Omental fat pad (tissue), 4 donors: ENCODE results near the gene MTCL1. TPM values are rescaled to one million over a fixed set of nuclear protein-coding genes. Genes with fewer than 3 reads are reported as not detected.

Experiments used
- ATAC-seq: fragments of 150-250 bp; one replicate; pipeline ENCODE4 v1.9.1; 2016; ENCODE audit warnings: mild to moderate bottlenecking, moderate library complexity; ENCODE audit not compliant: low FRiP score
- DNase-seq: peaks from one replicate; pipeline ENCODE4 v3.0.0-alpha.2; 2019; ENCODE audit warnings: low spot score
- CTCF ChIP-seq, 3 donors: fragments of 450-650 bp; IDR thresholded peaks; one replicate each; pipeline ENCODE4 v1.5.1; 2016 to 2017; ENCODE audit warnings: antibody characterized with exemption in 3 of 3, mild to moderate bottlenecking in 3 of 3, moderate library complexity in 2 of 3
- total RNA-seq, 4 donors: library from RNA; depleted of rRNA; stranded (reverse); fragments of >200 nt; gene quantifications; one replicate each; pipeline ENCODE4 v1.1.0, GENCODE V29; 2016

MTCL1 gene
- total RNA-seq, 4 donors from 2014 or later = 1.6 to 3.5 (median 2.0) TPM

DNA sequence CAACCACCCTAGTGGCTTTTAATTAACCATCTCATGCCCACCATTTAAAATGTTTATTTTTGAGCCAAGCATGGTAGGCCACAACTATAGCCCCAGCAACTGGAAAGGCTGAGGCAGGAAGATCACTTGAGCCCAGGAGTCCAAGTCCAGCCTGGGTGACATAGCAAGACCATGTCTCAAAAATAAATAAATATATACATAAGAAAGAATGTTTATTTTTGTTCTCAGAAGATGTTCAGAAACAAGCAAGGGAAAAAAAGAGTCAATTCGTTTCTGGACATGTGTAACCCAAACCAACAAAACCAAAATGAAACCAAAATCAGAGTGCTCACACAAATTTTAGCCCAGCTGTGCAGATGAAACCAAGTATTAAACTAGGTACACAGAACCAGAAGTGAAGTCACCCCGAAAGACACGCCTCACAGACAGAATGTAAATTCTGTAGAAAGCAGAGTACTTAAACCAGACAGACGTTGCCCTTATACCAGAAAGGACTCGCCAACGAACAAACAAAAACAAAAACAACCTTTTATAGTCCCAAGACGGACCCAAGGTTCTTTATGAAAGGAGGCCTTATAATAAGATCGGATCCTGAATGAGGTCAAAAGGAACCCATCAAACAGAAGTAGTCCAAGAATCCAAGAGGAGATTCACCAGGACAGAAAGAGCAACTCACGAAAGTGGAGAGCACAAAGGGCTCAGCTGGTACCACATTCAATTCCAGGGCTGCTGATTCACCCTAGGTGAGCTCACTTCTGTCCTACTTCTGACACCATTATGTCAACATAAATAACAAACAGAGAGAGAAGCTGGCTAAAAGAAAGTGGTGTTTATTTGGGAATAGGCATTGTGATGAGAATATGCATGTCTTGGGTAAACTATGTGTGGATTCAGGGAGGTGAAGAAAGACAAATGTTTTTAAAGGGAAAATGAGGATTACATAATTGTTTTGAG, 31.8 kb upstream of the MTCL1 start:
- no peak for DNase-seq
- TF ChIP-seq CTCF (IDR thresholded peaks at IDR 0.05) = no peak
- ATAC-seq = no peak

DNA sequence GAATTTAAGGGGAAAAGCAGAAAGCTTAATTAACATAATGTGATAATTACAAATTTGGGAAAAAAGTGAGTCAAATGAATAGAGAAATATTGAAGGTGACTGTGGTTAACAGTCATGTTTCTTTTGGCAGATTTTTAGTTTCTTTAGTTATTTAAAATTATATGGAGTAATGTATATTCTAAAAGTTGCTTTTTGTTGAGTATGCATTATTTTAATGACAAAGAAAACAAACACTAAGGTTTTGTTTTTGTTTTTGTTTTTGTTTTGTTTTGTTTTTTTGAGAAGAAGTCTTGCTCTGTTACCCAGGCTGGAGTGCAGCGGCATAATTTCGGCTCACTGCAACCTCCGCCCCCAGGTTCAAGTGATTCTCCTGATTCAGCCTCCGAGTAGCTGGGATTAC, 30.3 kb upstream of the MTCL1 start:
- no peak for ATAC-seq
- no peak for DNase-seq
- no peak for TF ChIP-seq CTCF (IDR thresholded peaks at IDR 0.05)

DNA sequence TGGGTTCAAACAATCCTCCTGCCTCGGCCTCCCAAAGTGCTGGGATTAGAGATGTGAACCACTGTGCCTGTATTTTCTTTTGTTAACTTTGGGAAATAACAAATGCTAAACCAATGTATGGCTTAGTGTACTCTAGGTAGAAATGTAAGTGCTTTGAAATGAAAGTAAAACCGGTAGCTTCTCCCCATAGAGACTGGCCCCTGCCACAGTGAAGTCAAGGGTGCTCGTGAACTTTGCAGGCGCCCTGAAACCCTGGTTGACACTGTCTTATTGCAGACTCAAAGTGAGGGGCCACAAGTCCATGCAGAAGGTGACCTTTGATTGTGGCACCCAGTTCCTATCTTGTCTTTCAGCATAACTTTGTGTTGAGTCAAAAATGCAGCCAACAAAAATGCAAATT, 24.2 kb upstream of the MTCL1 start:
- no peak for TF ChIP-seq CTCF (IDR thresholded peaks at IDR 0.05)
- DNase-seq (no peak), ATAC-seq (no peak)

DNA sequence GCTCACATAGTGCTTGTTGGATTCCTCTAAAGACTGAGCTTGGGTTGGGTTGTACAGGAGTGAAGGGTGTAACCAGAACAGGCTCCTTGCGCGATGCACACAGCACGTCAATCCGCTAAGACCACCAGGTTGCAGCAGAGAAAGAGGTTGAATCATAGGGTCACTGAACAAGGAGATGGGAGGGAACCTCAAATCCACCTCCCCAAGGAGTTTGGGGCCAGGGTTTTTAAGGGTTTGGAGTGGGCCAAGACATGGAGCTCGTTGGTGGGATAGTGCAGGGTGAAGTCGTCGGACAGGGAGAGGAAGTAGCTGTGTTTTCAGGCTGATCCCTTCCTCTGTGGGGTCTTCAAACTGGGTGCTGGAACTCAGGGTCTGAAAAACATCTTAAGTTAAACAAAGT, 20.8 kb upstream of the MTCL1 start:
- no peak for ATAC-seq
- TF ChIP-seq CTCF (IDR thresholded peaks at IDR 0.05) = no peak
- DNase-seq = no peak

GRCh38 chr18:8685141-8685913, 20.0 kb upstream of the MTCL1 start:
- TF ChIP-seq CTCF (IDR thresholded peaks at IDR 0.05) = no peak
- ATAC-seq (no peak), DNase-seq (no peak)

DNA sequence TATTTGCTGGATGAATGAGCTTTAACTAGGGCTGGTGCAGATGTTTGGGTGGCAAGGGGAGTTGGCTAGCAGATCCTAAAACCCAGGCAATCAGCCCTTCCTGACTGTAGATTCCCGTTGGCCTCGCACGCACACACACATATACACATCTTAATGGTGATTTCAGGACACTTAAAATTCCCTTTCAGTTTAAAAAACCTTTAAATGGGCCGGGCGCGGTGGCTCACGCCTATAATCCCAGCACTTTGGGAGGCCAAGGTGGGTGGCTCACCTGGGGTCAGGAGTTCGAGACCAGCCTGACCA, 19.5 kb upstream of the MTCL1 start:
- ATAC-seq (no peak), DNase-seq (no peak)
- no peak for TF ChIP-seq CTCF (IDR thresholded peaks at IDR 0.05)
